RWPE2 (cell line): ENCODE measurements around the gene ZFYVE1.

Experiments
- ATAC-seq: fragments of 200-7000 bp; cut with Tn5 transposase; 3 replicates; pipeline ENCODE4 v1.9.1; 2021; ENCODE audit warnings: low read depth
- DNase-seq: peaks from one replicate; pipeline ENCODE4 v3.0.0-alpha.2; 2020; ENCODE audit warnings: low spot score
- H3K27ac ChIP-seq: fragments of 450-650 bp; 2 replicates; pipeline ENCODE4 v1.5.1; 2017; ENCODE audit warnings: mild to moderate bottlenecking; ENCODE audit not compliant: poor library complexity, severe bottlenecking
- H3K27me3 ChIP-seq: fragments of 250-450 bp; sonication (Bioruptor Pico); 2 replicates; pipeline ENCODE4 v1.5.1; 2021; ENCODE audit warnings: mild to moderate bottlenecking, moderate library complexity; ENCODE audit not compliant: insufficient read depth, poor library complexity, severe bottlenecking
- H3K36me3 ChIP-seq: fragments of 250-450 bp; sonication (Bioruptor Pico); 2 replicates; pipeline ENCODE4 v1.5.1; 2020; ENCODE audit warnings: low read depth, mild to moderate bottlenecking, moderate library complexity
- H3K4me1 ChIP-seq: fragments of 250-450 bp; sonication (Bioruptor Pico); 2 replicates; pipeline ENCODE4 v1.5.1; 2021; ENCODE audit warnings: mild to moderate bottlenecking, moderate library complexity; ENCODE audit not compliant: insufficient read depth, poor library complexity, severe bottlenecking
- H3K4me3 ChIP-seq: fragments of 250-450 bp; sonication (Bioruptor Pico); 2 replicates; pipeline ENCODE4 v1.5.1; 2021; ENCODE audit warnings: mild to moderate bottlenecking, moderate library complexity; ENCODE audit not compliant: severe bottlenecking
- H3K9me3 ChIP-seq: fragments of 250-450 bp; sonication (Bioruptor Pico); 2 replicates; pipeline ENCODE4 v1.5.1; 2021; ENCODE audit warnings: mild to moderate bottlenecking, moderate library complexity; ENCODE audit not compliant: severe bottlenecking
- TF ChIP-seq, protein P1 (sequence below): fragments of 450-650 bp; IDR thresholded peaks from one replicate; pipeline ENCODE4 v1.5.1; 2017; ENCODE audit warnings: mild to moderate bottlenecking, moderate library complexity; ENCODE audit not compliant: poor library complexity, severe bottlenecking

The ZFYVE1 gene

GRCh38 chr14:73000073-73000472 lies 26.8 kb downstream of the ZFYVE1 start:
- H3K36me3 ChIP-seq, result peaks cover 11% of the 10 kb centered on the region
- no peaks in the 10 kb centered on the region for H3K9me3 ChIP-seq
- H3K27me3 ChIP-seq, result no peaks in the 10 kb centered on the region
- H3K27ac ChIP-seq, result no peak overlapping the region
- no peak for ATAC-seq
- TF ChIP-seq, protein P1, sequence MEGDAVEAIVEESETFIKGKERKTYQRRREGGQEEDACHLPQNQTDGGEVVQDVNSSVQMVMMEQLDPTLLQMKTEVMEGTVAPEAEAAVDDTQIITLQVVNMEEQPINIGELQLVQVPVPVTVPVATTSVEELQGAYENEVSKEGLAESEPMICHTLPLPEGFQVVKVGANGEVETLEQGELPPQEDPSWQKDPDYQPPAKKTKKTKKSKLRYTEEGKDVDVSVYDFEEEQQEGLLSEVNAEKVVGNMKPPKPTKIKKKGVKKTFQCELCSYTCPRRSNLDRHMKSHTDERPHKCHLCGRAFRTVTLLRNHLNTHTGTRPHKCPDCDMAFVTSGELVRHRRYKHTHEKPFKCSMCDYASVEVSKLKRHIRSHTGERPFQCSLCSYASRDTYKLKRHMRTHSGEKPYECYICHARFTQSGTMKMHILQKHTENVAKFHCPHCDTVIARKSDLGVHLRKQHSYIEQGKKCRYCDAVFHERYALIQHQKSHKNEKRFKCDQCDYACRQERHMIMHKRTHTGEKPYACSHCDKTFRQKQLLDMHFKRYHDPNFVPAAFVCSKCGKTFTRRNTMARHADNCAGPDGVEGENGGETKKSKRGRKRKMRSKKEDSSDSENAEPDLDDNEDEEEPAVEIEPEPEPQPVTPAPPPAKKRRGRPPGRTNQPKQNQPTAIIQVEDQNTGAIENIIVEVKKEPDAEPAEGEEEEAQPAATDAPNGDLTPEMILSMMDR, result no peak
- H3K4me1 ChIP-seq, result peaks cover 4% of the 10 kb centered on the region
- no peak for DNase-seq
- no peak overlapping the region for H3K4me3 ChIP-seq

DNA sequence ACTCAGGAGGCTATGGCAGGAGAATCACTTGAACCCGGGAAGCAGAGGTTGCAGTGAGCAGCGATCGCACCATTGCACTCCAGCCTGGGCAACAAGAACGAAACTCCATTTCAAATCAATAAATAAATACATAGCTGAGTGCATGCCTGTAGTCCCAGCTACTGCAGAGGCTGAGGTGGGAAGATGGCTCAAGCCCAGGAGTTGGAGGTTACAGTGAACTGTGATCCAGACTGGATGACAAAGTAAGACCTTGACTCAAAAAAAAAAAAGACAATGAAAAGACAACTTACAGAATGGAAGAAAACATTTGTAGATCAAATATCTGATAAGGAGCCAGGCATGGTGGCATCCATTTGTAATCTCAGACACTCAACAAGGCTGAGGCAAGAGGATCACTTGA lies 27.6 kb downstream of the ZFYVE1 start:
- H3K4me1 ChIP-seq, result peaks cover 4% of the 10 kb centered on the region
- no peaks in the 10 kb centered on the region for H3K9me3 ChIP-seq
- no peak overlapping the region for H3K4me3 ChIP-seq
- no peaks in the 10 kb centered on the region for H3K27me3 ChIP-seq
- ATAC-seq (no peak), DNase-seq (no peak)
- TF ChIP-seq, protein P1, result no peak
- H3K27ac ChIP-seq, result no peak overlapping the region
- H3K36me3 ChIP-seq, result peaks cover 11% of the 10 kb centered on the region

DNA sequence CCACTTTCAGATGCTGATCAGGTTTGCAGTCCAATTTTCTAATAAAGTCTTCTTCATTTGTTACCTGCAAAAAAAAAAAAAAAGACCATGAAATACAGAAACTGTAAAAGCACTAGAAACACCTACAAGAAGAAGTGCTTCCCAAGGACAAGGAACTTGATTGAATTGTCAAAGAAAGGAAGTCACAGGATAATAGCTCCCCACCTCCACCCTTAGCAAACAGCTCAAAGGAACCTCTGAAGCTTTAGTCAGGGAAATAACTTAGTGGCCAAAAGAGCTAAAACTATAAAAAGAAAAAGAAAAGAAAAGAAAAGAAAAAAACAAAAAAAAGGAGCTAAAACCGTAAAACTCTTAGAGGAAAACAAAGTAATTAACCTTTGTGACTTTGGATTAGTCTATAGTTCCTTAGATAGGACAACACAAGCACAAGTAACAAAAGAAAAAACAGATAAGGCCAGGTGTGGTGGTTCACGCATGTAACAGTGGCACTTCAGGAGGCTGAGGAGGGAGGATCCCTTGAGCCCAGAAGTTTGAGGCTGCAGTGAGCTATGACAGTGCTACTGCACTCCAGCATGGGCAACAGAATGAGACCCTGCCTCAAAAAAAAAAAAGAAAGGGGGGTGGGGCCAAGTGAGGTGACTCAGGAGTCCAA lies 28.5 kb downstream of the ZFYVE1 start:
- Histone ChIP-seq H3K27me3 (no peaks in the 10 kb centered on the region), H3K4me3 (no peak overlapping the region), H3K36me3 (peaks cover 11% of the 10 kb centered on the region), H3K9me3 (no peaks in the 10 kb centered on the region), H3K4me1 (peaks cover 4% of the 10 kb centered on the region), H3K27ac (no peak overlapping the region)
- DNase-seq (no peak), ATAC-seq (no peak)
- TF ChIP-seq, protein P1, result no peak

DNA sequence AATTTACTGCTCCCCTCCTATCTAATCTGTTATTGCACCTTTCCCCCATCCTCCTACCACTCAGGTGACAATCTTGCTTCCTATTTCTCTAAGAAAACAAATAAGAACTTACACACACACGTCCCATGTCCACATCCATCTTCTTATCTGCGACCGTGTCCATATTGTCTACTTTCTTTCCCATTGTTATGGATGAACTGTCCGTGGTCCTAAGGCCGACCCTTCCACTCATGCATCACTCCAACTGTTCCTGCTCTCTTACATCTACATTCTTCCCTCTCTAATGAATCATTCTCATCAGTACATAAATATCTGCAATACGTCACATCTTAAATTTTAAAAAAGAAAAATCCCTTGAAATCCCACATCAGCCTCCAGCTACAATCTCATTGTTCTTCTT lies 30.0 kb downstream of the ZFYVE1 start:
- Histone ChIP-seq H3K4me1 (no peaks in the 10 kb centered on the region), H3K27ac (no peak overlapping the region), H3K9me3 (no peaks in the 10 kb centered on the region), H3K36me3 (peaks cover 21% of the 10 kb centered on the region), H3K27me3 (no peaks in the 10 kb centered on the region), H3K4me3 (no peak overlapping the region)
- no peak for DNase-seq
- TF ChIP-seq, protein P1, result no peak
- no peak for ATAC-seq

DNA sequence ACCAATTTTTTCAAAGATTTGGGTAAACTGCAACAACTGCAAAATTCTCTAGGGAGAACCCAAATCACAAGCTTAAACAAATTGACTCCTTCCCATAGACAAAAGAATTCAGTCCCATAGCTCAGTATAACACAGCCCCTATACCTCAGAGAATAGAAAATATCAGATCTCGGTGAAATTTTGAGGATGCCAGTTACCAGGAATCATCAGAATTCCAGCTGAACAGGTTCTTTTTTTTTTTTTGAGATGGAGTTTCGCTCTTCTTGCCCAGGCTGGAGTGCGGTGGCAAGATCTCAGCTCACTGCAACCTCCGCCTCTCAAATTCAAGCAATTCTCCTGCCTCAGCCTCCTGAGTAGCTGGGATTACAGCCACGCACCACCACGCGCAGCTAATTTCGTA lies 36.7 kb downstream of the ZFYVE1 start:
- H3K27ac ChIP-seq, result no peak overlapping the region

More for the DNA sequence above, 36.7 kb downstream of the ZFYVE1 start:
- Histone ChIP-seq H3K27me3 (no peaks in the 10 kb centered on the region), H3K9me3 (no peaks in the 10 kb centered on the region), H3K36me3 (peaks cover 19% of the 10 kb centered on the region; the same call in 1 of the 2 replicates), H3K4me3 (no peak overlapping the region), H3K4me1 (no peaks in the 10 kb centered on the region)
- no peak for ATAC-seq
- no peak for DNase-seq
- TF ChIP-seq, protein P1, result no peak
